Measurements from ENCODE around the gene JAG2.

GRCh38 chr14:105209646-105210045 lies 41.1 kb upstream of the JAG2 start:
- no peak for TF ChIP-seq POLR2A (IDR thresholded peaks at IDR 0.05)
- TF ChIP-seq CTCF (IDR thresholded peaks at IDR 0.05): no peak

Measured in esophagus squamous epithelium (tissue), 4 donors.